ENCODE data around the gene GALNT8.
"Not testable (repeated sequence)": the region's sequence is repeated elsewhere in the genome, so short reads cannot be mapped to it uniquely, and the experiment has no call there.

DNA sequence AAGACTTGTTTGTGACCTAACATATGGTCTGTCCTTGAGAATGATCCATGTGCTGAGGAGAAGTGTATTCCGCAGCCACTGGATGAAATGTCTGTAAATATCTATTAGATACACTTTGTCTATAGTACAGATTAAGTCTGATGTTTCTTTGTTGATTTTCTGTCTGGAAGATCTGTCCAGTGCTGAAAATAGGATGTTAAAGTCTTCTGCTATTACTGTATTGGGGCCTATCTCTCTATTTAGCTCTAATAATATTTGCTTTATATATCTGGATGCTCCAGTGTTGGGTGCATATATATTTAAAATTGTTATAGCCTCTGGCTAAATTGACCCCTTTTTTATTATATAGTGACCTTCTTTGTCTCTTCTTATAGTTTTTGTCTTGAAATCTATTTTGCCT lies 31.5 kb downstream of the GALNT8 start:
- TF ChIP-seq CHD2 (IDR thresholded peaks at IDR 0.05; ENCODE audit: low read length); EZH2 (IDR thresholded peaks at IDR 0.05; ENCODE audit: low read depth, low read length, severe bottlenecking); NANOG (IDR thresholded peaks at IDR 0.05; ENCODE audit: insufficient read depth, low read depth, low read length, poor library complexity, severe bottlenecking); POLR2AphosphoS5 (IDR thresholded peaks at IDR 0.05; ENCODE audit: low read depth, low read length); CREB1 (IDR thresholded peaks at IDR 0.05); RFX5 (IDR thresholded peaks at IDR 0.05; ENCODE audit: borderline replicate concordance, low read depth, low read length); CBX8 (IDR thresholded peaks at IDR 0.05; ENCODE audit: borderline replicate concordance, low read depth, low read length); ASH2L (IDR thresholded peaks at IDR 0.05; ENCODE audit: low read length); FOSL1 (IDR thresholded peaks at IDR 0.05; ENCODE audit: insufficient read depth, low read depth, low read length): not testable (repeated sequence)

Data from H1 (cell line).